ENCODE data around the gene MED13. TPM values are rescaled to one million over a fixed set of nuclear protein-coding genes. Genes with fewer than 3 reads are reported as not detected.
A peak's percentile ranks its signal among the peaks of the same experiment; 100 is the strongest.
"Not testable (repeated sequence)": the region's sequence is repeated elsewhere in the genome, so short reads cannot be mapped to it uniquely, and the experiment has no call there.

The MED13 gene
- polyA plus RNA-seq, 5 donors, result 28.2 to 57.5 (median 53.7) TPM

DNA sequence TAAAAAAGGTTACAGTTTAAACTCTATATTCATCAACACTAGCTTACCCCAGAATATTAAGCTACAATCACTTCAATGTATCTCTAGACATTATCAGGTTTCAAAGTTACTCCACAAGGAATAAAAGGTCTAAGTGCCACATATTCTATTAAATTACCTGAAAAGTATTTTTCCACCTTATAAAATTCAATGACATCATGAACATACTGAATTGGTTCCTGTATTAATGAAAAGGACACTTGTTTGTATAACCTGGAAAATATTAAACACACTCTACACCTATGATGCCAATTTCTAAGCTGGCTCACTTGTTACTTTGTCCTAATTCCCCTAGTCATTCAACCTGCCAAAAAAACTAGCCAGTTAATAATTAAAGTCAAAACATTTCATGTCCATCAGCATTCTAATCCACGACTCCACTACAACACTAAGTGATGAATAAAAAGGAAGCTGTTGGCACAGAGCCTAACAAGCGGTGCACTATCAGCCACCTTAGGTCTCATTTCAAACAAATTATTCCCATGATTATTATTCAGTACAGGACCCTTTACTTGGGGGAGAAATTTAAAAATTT is 12.2 kb downstream of the MED13 start:
- no peak for DNase-seq

DNA sequence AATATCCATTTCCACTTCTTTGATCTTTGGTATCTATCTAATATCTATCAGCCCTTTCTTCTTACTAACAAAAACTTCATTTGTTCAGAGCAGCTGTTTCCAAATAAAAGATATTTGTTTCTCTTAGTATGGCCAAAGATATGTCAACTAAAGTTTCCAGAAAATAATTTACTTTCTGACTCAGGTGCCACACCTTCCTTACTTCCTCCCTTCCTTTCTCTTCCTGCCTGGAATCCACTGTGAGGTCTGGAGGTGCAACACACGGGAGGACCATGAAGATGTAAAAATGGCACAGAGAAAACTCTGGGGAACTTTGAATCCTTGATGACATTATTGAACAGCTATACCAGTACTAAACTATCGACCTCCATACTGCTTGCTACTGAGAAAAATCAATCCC is 14.0 kb downstream of the MED13 start:
- no peak for DNase-seq

GRCh38 chr17:62049299-62049698 is 15.8 kb downstream of the MED13 start:
- no peak for DNase-seq

DNA sequence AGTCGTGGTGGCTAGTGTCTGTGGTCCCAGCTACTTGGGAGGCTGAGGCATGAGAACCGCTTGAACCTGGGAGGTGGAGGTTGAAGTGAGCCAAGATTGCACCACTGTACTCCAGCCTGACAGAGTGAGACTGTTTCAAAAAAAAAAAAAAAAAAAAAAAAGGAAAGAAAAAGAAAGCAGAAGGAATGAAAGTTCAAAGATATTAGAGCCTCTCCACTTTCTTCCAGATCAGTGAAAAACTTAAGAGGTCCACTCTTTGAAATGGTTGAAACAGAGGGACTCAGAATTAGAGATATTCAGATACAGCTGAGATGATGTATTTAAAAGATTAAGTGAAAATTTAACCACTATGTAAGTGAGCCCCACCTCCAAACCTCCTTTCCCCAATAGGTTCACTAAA is 16.8 kb downstream of the MED13 start:
- no peak for DNase-seq

DNA sequence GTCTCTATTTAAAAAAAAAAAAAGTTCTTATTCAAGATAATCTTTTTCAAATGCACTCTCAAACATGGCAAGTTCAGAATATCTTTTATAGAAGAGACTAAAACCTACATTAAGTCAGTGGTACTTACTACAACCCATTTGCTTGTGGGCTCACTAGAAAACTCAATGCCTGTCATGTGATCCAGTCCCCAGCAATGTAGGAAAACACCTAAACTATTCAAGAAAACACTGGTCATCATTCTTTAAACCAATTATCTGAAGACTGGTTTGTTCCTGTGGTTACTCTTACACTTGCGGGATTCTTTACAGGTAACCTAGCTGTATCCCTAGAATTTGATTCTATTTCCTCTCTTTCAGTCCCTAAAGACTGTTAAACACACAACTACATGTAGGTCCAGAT is 19.6 kb downstream of the MED13 start:
- no peak for DNase-seq

DNA sequence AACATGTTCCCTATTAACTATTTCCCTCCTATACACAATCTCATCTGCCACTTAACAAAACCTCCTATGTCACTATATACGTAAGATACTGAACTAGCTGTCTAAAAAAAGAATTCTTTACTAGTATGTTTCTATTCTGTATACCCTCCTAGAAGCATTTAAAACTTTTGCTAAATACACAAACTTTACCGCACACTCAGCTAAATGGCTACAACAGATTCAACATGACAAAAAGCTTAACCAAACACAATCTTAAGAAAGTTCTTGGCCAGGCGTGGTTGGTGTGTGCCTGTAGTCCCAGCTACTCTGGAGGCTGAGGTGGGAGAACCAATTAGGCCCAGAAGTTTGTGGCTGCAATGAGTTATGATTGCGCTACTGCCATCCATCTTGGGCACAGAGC is 20.0 kb downstream of the MED13 start:
- DNase-seq, result no peak

- no peak for DNase-seq
These were observed 21.5 kb downstream of the MED13 start for GRCh38 chr17:62043602-62044001.

- DNase-seq, result no peak
These were observed 21.9 kb downstream of the MED13 start for GRCh38 chr17:62043140-62043539.

DNA sequence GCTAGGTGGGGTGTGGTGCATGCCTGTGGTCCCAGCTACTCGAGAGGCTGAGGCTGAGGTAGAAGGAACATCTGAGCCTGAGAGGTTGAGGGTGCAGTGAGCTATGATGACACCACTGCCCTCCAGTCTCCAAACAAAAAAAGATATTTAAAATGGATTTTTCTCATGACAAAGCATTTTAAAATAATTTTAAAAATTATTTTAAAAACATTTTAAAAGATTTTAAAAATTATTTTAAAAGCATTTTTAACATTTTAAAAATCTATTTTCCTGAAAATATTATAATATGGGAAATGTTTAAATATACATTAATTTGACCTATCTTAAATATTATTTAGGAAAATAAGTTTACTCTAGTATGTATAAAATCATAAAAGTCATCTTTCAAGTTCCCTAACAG is 26.8 kb downstream of the MED13 start:
- no peak for DNase-seq

- no peak for DNase-seq
These were observed 31.8 kb downstream of the MED13 start for GRCh38 chr17:62033317-62033716.

- no peak for DNase-seq
These were observed 32.6 kb downstream of the MED13 start for GRCh38 chr17:62032480-62032879.

DNA sequence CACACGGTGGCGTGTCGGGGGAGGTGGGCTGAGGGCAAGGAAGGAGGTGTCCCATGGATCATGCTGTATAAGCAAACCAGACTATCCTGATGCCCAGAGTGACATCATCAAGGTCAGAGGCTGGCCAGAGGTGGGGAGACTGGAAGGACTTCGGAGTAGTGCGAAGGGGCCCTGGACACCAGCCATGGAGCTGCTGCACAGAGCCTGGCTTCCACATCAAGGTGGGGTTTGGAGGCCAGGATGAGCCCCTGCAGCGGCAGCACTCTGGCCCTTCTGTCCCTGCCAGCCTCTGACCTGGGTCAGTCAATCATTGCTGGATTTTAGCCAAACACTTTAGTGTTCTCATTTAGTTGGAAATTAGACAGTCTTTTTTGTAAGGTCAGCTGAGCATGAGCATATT is 34.8 kb downstream of the MED13 start:
- no peak for DNase-seq

DNA sequence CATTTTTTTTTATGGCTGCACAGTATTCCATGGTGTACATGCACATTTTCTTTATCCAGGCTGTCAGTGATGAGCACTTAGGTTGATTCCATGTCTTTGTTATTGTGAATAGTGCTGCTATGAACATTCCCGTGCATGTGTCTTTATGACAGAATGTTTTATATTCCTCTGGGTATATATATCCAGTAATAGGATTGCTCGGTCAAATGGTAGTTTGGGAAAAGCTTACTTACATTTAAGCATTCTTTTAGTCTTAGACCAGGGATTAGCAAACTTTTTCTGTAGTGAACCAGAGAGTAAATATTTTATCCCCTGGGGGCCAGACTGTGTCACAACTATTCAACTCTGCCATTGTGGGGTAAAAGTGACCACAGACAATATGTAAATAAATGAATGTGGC is 40.2 kb downstream of the MED13 start:
- no peak for DNase-seq

- DNase-seq, result no peak
These were observed 47.2 kb downstream of the MED13 start for GRCh38 chr17:62017912-62018311.

GRCh38 chr17:62017496-62017895 is 47.6 kb downstream of the MED13 start:
- no peak for DNase-seq

DNA sequence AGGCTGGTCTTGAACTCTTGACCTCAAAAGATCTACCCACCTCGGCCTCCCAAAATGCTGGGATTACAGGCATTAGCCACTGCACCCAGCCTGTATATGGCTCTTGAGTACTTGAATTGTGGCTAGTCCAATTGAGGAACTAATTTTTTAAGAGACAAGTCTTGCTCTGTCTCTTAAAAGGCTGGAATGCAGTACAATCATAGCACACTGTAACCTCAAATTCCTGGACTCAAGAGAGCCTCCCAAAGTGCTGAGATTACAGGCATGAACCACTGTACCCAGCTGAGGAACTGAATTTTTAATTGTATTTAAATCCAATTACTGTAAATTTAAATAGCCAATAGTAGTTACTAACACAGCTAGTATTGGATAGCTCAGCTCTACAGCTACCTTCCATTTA is 50.6 kb downstream of the MED13 start:
- DNase-seq, result no peak

- DNase-seq, result no peak
These were observed 55.9 kb downstream of the MED13 start for GRCh38 chr17:62009220-62009619.

DNA sequence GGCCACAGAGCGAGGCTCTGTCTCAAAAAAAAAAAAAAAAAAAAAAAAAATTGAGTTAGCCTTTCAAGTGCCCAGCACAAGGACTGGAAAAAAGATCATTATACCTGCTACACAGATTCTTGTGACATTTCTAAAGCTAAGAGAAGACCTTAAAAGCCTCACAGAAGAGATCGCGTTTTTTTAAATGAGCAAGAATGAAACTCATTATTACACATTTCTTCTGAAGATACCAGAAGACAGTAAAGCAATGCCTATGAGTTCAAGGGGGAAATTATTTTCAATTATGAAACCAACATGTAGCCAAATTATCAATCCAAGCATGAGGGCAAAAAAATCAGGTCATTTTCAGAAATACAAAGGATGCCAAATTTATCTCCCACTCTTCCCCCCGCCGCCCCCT is 56.8 kb downstream of the MED13 start:
- no peak for DNase-seq

- no peak for DNase-seq
These were observed 60.7 kb downstream of the MED13 start for GRCh38 chr17:62004388-62004787.

GRCh38 chr17:62003141-62003540 is 61.9 kb downstream of the MED13 start:
- not testable (repeated sequence) for DNase-seq

DNA sequence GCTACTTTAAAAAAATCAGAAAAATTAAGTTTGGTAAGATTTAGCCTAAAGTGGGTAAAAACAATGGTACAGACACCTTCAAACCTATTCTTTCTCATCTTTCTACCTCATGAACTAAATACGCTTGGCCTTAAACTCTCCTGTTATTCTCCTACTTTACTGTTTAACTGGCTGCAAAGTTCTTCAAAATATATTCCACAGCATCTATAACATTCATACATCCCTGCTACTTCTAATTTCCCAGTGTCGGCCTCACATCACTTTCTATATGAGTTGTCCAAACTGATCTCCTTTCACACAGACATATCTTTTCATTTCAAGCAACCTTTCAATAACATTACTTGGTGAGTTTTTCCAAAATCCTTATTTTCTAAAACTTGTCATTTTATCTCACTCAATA is 64.0 kb downstream of the MED13 start:
- no peak for DNase-seq

- no peak for DNase-seq
These were observed 64.9 kb downstream of the MED13 start for GRCh38 chr17:62000186-62000585.

GRCh38 chr17:61998534-61998933 is 66.5 kb downstream of the MED13 start:
- DNase-seq, result not testable (repeated sequence)

GRCh38 chr17:61997664-61998063 is 67.4 kb downstream of the MED13 start:
- DNase-seq, result peak; percentile 25 to 28

Measured in right lung (tissue), 5 donors.